K562 (cell line): ENCODE data around the gene C20orf96. TPM values are rescaled to one million over a fixed set of nuclear protein-coding genes. Genes with fewer than 3 reads are reported as not detected.

Experiments
- ARID3A ChIP-seq: IDR thresholded peaks from 2 replicates; pipeline ENCODE4 v1.6.1; 2012; ENCODE audit warnings: low read depth, low read length, improper control_type of control experiment, borderline replicate concordance
- CBX8 ChIP-seq: fragments of 200-600 bp; sonication (generic); IDR thresholded peaks from 2 replicates; pipeline ENCODE4 v1.6.1; 2012; ENCODE audit warnings: borderline replicate concordance, mixed run types, low read depth, mild to moderate bottlenecking, moderate library complexity, mixed read lengths, low read length, control low read depth, inconsistent platforms; ENCODE audit not compliant: poor library complexity, severe bottlenecking; ENCODE audit errors: extremely low read depth
- DPF2 ChIP-seq: fragments of 450-650 bp; IDR thresholded peaks from 2 replicates; pipeline ENCODE4 v1.6.1; 2016
- GABPA ChIP-seq: fragments of 200-800 bp; sonication (Bioruptor generic); conservative IDR thresholded peaks from 2 replicates; pipeline ENCODE4 v1.6.1; 2016; ENCODE audit warnings: low read depth, missing genetic modification characterization, missing compliant biosample characterization
- HDAC1 ChIP-seq, 2 experiments: fragments of 450-650 bp; IDR thresholded peaks; 2 replicates each; pipeline ENCODE4 v1.6.1; 2016 to 2017; ENCODE audit warnings: inconsistent platforms in 1 of 2, mild to moderate bottlenecking in 1 of 2, moderate library complexity in 1 of 2
- L3MBTL2 ChIP-seq: fragments of 450-650 bp; IDR thresholded peaks from 2 replicates; pipeline ENCODE4 v1.6.1; 2016; ENCODE audit warnings: mild to moderate bottlenecking, moderate library complexity
- MEF2A ChIP-seq: IDR thresholded peaks from 2 replicates; pipeline ENCODE4 v1.6.1; 2011; ENCODE audit warnings: low read depth, mild to moderate bottlenecking, low read length, moderate library complexity; ENCODE audit not compliant: control insufficient read depth
- MEIS2 ChIP-seq: fragments of 450-650 bp; IDR thresholded peaks from 2 replicates; pipeline ENCODE4 v1.6.1; 2014; ENCODE audit warnings: mild to moderate bottlenecking; ENCODE audit not compliant: partially characterized antibody
- MYBL2 ChIP-seq, 2 experiments: fragments of 450-650 bp in 1 of 2; sonication (generic) in 1 of 2; formaldehyde crosslinking in 1 of 2; IDR thresholded peaks; 2 replicates each; pipeline versions ENCODE4 v1.6.1 to v1.8.1; 2017 to 2022; ENCODE audit warnings: borderline replicate concordance in 1 of 2, inconsistent platforms in 1 of 2, low read depth in 1 of 2, mild to moderate bottlenecking in 1 of 2, missing genetic modification reagents in 1 of 2, moderate library complexity in 1 of 2
- NCOA4 ChIP-seq: fragments of 450-650 bp; IDR thresholded peaks from 2 replicates; pipeline ENCODE4 v1.6.1; 2018; ENCODE audit warnings: mild to moderate bottlenecking; ENCODE audit not compliant: partially characterized antibody
- NR4A1 ChIP-seq, 2 experiments: fragments of 250-450 bp in 1 of 2; fragments of 450-650 bp in 1 of 2; sonication (Bioruptor Pico) in 1 of 2; IDR thresholded peaks; 2 replicates each; pipeline versions ENCODE4 v1.4.0 to v1.6.1; 2016 to 2020; ENCODE audit warnings: mild to moderate bottlenecking in 2 of 2, missing compliant biosample characterization in 1 of 2, missing genetic modification characterization in 1 of 2, moderate library complexity in 1 of 2
- PCBP2 ChIP-seq: fragments of 200-400 bp; formaldehyde crosslinking; IDR thresholded peaks from 2 replicates; pipeline ENCODE4 v1.6.1; 2018; ENCODE audit warnings: low read length, low read depth, mild to moderate bottlenecking, moderate library complexity; ENCODE audit not compliant: poor library complexity, severe bottlenecking
- PML ChIP-seq: IDR thresholded peaks from 2 replicates; pipeline ENCODE4 v1.6.1; 2012; ENCODE audit warnings: low read length, inconsistent platforms
- RREB1 ChIP-seq: fragments of 250-450 bp; sonication (Bioruptor Pico); IDR thresholded peaks from 2 replicates; pipeline ENCODE4 v1.4.0; 2020
- XRCC4 ChIP-seq: IDR thresholded peaks from one replicate; pipeline ENCODE4 v1.6.1; 2011; ENCODE audit not compliant: insufficient read depth, insufficient read length; ENCODE audit errors: extremely low read depth
- ZNF217 ChIP-seq: sonication (generic); formaldehyde crosslinking; IDR thresholded peaks from 2 replicates; pipeline ENCODE4 v1.8.0; 2022; ENCODE audit warnings: mild to moderate bottlenecking, missing genetic modification reagents
- ZNF778 ChIP-seq: fragments of 450-650 bp; formaldehyde crosslinking; IDR thresholded peaks from 2 replicates; pipeline ENCODE4 v1.4.0; 2020; ENCODE audit warnings: mild to moderate bottlenecking, moderate library complexity
- polyA plus RNA-seq, 8 experiments: library from polyadenylated mRNA; depleted of rRNA in 4 of 8; stranded (reverse) in 5 of 8; unstranded in 3 of 8; fragments of >200 nt; fragmentation: Nextera tagmentation in 2 of 8; fragmentation: Illumina TruSeq in 1 of 8; extraction: Ambion mirVana in 2 of 8; extraction: Trizol in 1 of 8; gene quantifications; 2 replicates each; pipeline versions ENCODE4 v1.2.1 to v1.2.3, GENCODE V29; 2011 to 2014; ENCODE audit warnings: inconsistent platforms in 1 of 8, missing spikeins in 1 of 8
- total RNA-seq, 7 experiments: library from RNA; depleted of rRNA in 6 of 7; stranded (reverse); fragments of >200 nt in 6 of 7; fragmentation: Illumina TruSeq in 2 of 7; extraction: Trizol in 2 of 7; gene quantifications; 2 replicates each; pipeline versions ENCODE4 v1.2.1 to v1.2.3, GENCODE V29; 2011 to 2021; ENCODE audit warnings: low replicate concordance in 1 of 7

C20orf96 gene
- total and polyA plus RNA-seq, 9 of the 15 experiments (the other 6 are each of a cell fraction or from before 2014, with no cell fraction given): 1.7 to 11.7 (median 4.2) TPM

GRCh38 chr20:297098-297924 is 6.8 kb upstream of the C20orf96 start, which contains the start of gene ZCCHC3 (continued):
- TF ChIP-seq NCOA4 (no peak), ARID3A (no peak), DPF2 (peak; percentile 30; the same call in 1 of the 2 replicates), HDAC1 (IDR thresholded peaks at IDR 0.05) (peak in 1 of 2 experiments; percentile 46; a peak in 1 of 4 replicates), PML (peak; percentile 59), MEIS2 (no peak), L3MBTL2 (peak; percentile 98), ZNF217 (CRISPR knock-in tag) (no peak), NR4A1 (CRISPR knock-in tag; IDR thresholded peaks at IDR 0.05) (no peak), NR4A1 (tag; IDR thresholded peaks at IDR 0.05) (no peak), PCBP2 (no peak), ZNF778 (no peak), MYBL2 (IDR thresholded peaks at IDR 0.05; ENCODE audit: low read depth) (no peak), MYBL2 (CRISPR knock-in tag; IDR thresholded peaks at IDR 0.05; ENCODE audit: borderline replicate concordance) (no peak), MEF2A (no peak), XRCC4 (no peak), GABPA (peak; percentile 65), RREB1 (CRISPR knock-in tag) (no peak), CBX8 (no peak)
